HepG2 (cell line): Measurements from ENCODE around the gene PROX1. TPM values are rescaled to one million over a fixed set of nuclear protein-coding genes. Genes with fewer than 3 reads are reported as not detected.

ENCODE experiments used
- ARHGAP35 ChIP-seq: sonication (generic); formaldehyde crosslinking; IDR thresholded peaks from 2 replicates; pipeline ENCODE4 v1.9.0; 2022; ENCODE audit warnings: mild to moderate bottlenecking, inconsistent platforms, moderate library complexity, missing genetic modification reagents, borderline replicate concordance
- BCL6 ChIP-seq: IDR thresholded peaks from 2 replicates; pipeline ENCODE4 v1.6.1; 2016; ENCODE audit warnings: missing genetic modification reagents, missing compliant biosample characterization
- CHD4 ChIP-seq: fragments of 200-600 bp; sonication (generic); IDR thresholded peaks from 2 replicates; pipeline ENCODE4 v1.7.0; 2017; ENCODE audit warnings: mild to moderate bottlenecking, low read length, borderline replicate concordance
- ELF4 ChIP-seq: sonication (generic); formaldehyde crosslinking; IDR thresholded peaks from 2 replicates; pipeline ENCODE4 v1.5.0; 2020; ENCODE audit warnings: missing genetic modification reagents, mild to moderate bottlenecking, moderate library complexity, borderline replicate concordance
- FOSL2 ChIP-seq: sonication (generic); formaldehyde crosslinking; IDR thresholded peaks from 2 replicates; pipeline ENCODE4 v1.4.0; 2020; ENCODE audit warnings: missing genetic modification reagents
- FOXA1 ChIP-seq, 2 experiments: fragments of 450-650 bp in 1 of 2; sonication (generic) in 1 of 2; formaldehyde crosslinking in 1 of 2; IDR thresholded peaks; 2 replicates each; pipeline versions ENCODE4 v1.4.0 to v1.6.1; 2016 to 2020; ENCODE audit warnings: missing genetic modification reagents in 1 of 2
- HNF4G ChIP-seq, 2 experiments: sonication (generic) in 1 of 2; formaldehyde crosslinking in 1 of 2; IDR thresholded peaks; 2 replicates each; pipeline versions ENCODE4 v1.4.0 to v1.6.1; 2011 to 2020; ENCODE audit warnings: borderline replicate concordance in 2 of 2, low read depth in 2 of 2, mild to moderate bottlenecking in 2 of 2, low read length in 1 of 2, missing genetic modification reagents in 1 of 2, moderate library complexity in 1 of 2
- KLF13 ChIP-seq: sonication (generic); formaldehyde crosslinking; IDR thresholded peaks from 2 replicates; pipeline ENCODE4 v1.4.0; 2020; ENCODE audit warnings: mild to moderate bottlenecking, missing genetic modification reagents
- MIXL1 ChIP-seq: IDR thresholded peaks from 2 replicates; pipeline ENCODE4 v1.6.1; 2016
- MZF1 ChIP-seq: sonication (generic); formaldehyde crosslinking; IDR thresholded peaks from 2 replicates; pipeline ENCODE4 v1.8.1; 2023; ENCODE audit warnings: mild to moderate bottlenecking, missing genetic modification reagents, borderline replicate concordance
- NONO ChIP-seq, 2 experiments: fragments of 450-650 bp in 1 of 2; sonication (generic) in 1 of 2; formaldehyde crosslinking in 1 of 2; IDR thresholded peaks in 1 of 2; conservative IDR thresholded peaks in 1 of 2; 2 replicates each; pipeline versions ENCODE4 v1.6.1 to v1.8.0; 2017 to 2022; ENCODE audit warnings: mild to moderate bottlenecking in 1 of 2, missing genetic modification reagents in 1 of 2, moderate library complexity in 1 of 2
- PHF8 ChIP-seq: sonication (generic); formaldehyde crosslinking; IDR thresholded peaks from 2 replicates; pipeline ENCODE4 v1.5.0; 2020; ENCODE audit warnings: missing genetic modification reagents
- SALL2 ChIP-seq: sonication (generic); formaldehyde crosslinking; IDR thresholded peaks from 2 replicates; pipeline ENCODE4 v1.8.1; 2023; ENCODE audit warnings: mild to moderate bottlenecking, missing genetic modification reagents, inconsistent platforms
- ZBTB7A ChIP-seq: sonication (generic); formaldehyde crosslinking; IDR thresholded peaks from 2 replicates; pipeline ENCODE4 v1.8.0; 2022; ENCODE audit warnings: mild to moderate bottlenecking, missing genetic modification reagents
- ZIK1 ChIP-seq: sonication (generic); formaldehyde crosslinking; IDR thresholded peaks from 2 replicates; pipeline ENCODE4 v1.5.0; 2020; ENCODE audit warnings: mild to moderate bottlenecking, low read depth, missing genetic modification reagents, borderline replicate concordance
- ZNF33B ChIP-seq: sonication (generic); formaldehyde crosslinking; IDR thresholded peaks from 2 replicates; pipeline ENCODE4 v1.5.1; 2020; ENCODE audit warnings: mild to moderate bottlenecking, missing genetic modification reagents
- ZNF589 ChIP-seq: sonication (generic); formaldehyde crosslinking; conservative IDR thresholded peaks from 2 replicates; pipeline ENCODE4 v1.8.0; 2022; ENCODE audit warnings: mild to moderate bottlenecking, moderate library complexity, missing genetic modification reagents
- ZNF644 ChIP-seq: IDR thresholded peaks from 2 replicates; pipeline ENCODE4 v1.6.1; 2016; ENCODE audit warnings: low read depth
- ZNF724P ChIP-seq: sonication (generic); formaldehyde crosslinking; IDR thresholded peaks from 2 replicates; pipeline ENCODE4 v1.8.0; 2022; ENCODE audit warnings: missing genetic modification reagents, borderline replicate concordance
- ZNF792 ChIP-seq: IDR thresholded peaks from 2 replicates; pipeline ENCODE4 v1.6.1; 2016
- polyA plus RNA-seq, 8 experiments: library from polyadenylated mRNA; depleted of rRNA in 3 of 8; stranded (reverse) in 7 of 8; unstranded in 1 of 8; fragments of >200 nt; fragmentation: Illumina TruSeq in 4 of 8; extraction: Trizol in 4 of 8; gene quantifications; 2 replicates each; pipeline versions ENCODE4 v1.2.1 to v1.2.3, GENCODE V29; 2011 to 2016; ENCODE audit warnings: low read depth in 4 of 8, missing spikeins in 1 of 8, mixed read lengths in 1 of 8; ENCODE audit not compliant: insufficient read depth in 1 of 8
- total RNA-seq, 5 experiments: library from RNA; depleted of rRNA; stranded (reverse); fragments of >200 nt; fragmentation: Illumina TruSeq; extraction: Trizol; gene quantifications; 2 replicates each; pipeline ENCODE4 v1.2.3, GENCODE V29; 2016; ENCODE audit warnings: low read depth in 1 of 5
- TF ChIP-seq, protein P1 (sequence below): sonication (generic); formaldehyde crosslinking; IDR thresholded peaks from 2 replicates; pipeline ENCODE4 v1.5.0; 2020; ENCODE audit warnings: missing genetic modification reagents
- TF ChIP-seq, protein P2 (sequence below): sonication (generic); formaldehyde crosslinking; IDR thresholded peaks from 2 replicates; pipeline ENCODE4 v1.4.0; 2020; ENCODE audit warnings: missing genetic modification reagents
- TF ChIP-seq, protein P3 (sequence below): sonication (generic); formaldehyde crosslinking; IDR thresholded peaks from 2 replicates; pipeline ENCODE4 v1.5.0; 2020; ENCODE audit warnings: mild to moderate bottlenecking, missing genetic modification reagents

The PROX1 gene
- total and polyA plus RNA-seq, 2 of the 13 experiments (the other 11 are each of a cell fraction or from before 2014, with no cell fraction given): 12.3 to 30.2 TPM

DNA sequence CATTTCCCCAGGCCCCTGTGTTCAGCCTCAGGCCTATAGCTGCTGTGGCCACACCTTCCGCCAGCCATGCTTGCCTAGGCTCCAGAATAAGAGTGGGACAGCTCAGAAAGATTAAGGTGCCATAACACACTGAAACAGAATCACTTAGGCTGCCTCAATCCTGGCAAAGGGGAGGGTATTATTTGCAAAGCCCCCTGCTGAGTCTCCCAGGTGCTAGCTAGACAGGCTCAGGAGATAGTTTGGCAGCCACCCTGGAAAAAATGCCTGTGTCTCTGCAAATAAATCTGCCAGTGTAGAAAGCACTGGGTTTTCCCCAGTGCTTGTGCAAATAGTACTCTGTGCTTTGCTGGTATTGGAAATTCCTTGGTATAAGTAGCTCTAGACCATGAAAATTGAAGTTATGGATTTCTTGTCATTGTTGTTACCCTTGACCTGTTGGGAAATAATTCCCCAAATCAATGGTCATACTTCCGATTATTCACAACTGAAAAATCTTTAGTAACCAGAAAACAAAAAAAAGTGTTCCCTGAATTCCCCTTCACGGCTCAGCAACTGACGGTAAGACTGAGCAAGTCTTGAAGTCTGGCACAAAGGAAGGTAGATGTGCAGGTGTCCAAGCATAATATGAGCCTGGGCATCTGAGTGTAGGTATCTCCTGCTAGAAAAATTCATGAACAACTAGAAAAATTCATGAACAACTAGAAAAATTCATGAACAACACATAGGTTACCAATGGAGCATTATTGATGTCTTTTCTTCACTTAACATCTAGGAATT is 56.9 kb downstream of the PROX1 start (continued):
- TF ChIP-seq, protein P1, sequence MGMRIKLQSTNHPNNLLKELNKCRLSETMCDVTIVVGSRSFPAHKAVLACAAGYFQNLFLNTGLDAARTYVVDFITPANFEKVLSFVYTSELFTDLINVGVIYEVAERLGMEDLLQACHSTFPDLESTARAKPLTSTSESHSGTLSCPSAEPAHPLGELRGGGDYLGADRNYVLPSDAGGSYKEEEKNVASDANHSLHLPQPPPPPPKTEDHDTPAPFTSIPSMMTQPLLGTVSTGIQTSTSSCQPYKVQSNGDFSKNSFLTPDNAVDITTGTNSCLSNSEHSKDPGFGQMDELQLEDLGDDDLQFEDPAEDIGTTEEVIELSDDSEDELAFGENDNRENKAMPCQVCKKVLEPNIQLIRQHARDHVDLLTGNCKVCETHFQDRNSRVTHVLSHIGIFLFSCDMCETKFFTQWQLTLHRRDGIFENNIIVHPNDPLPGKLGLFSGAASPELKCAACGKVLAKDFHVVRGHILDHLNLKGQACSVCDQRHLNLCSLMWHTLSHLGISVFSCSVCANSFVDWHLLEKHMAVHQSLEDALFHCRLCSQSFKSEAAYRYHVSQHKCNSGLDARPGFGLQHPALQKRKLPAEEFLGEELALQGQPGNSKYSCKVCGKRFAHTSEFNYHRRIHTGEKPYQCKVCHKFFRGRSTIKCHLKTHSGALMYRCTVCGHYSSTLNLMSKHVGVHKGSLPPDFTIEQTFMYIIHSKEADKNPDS: peak; percentile 72; the same call in 1 of the 2 replicates
- TF ChIP-seq FOXA1 (IDR thresholded peaks at IDR 0.05): no peak
- peak; percentile 44; the same call in 1 of the 2 replicates for TF ChIP-seq FOXA1 (CRISPR knock-in tag; IDR thresholded peaks at IDR 0.05)
- no peak for TF ChIP-seq MZF1
- peak; percentile 45; the same call in 1 of the 2 replicates for TF ChIP-seq HNF4G (IDR thresholded peaks at IDR 0.05; ENCODE audit: borderline replicate concordance, low read depth, low read length)
- TF ChIP-seq HNF4G (CRISPR knock-in tag; IDR thresholded peaks at IDR 0.05; ENCODE audit: borderline replicate concordance, low read depth): no peak
- TF ChIP-seq CHD4: no peak
- no peak for TF ChIP-seq ELF4 (CRISPR knock-in tag)
- no peak for TF ChIP-seq ARHGAP35 (CRISPR knock-in tag)
- no peak for TF ChIP-seq ZNF792 (CRISPR knock-in tag)
- peak; percentile 75 for TF ChIP-seq MIXL1 (CRISPR knock-in tag)
- no peak for TF ChIP-seq ZIK1 (CRISPR knock-in tag)
- no peak for TF ChIP-seq ZNF724P
- TF ChIP-seq ZNF589 (CRISPR knock-in tag): no peak
- peak; percentile 55; the same call in 1 of the 2 replicates for TF ChIP-seq ZBTB7A (CRISPR knock-in tag)
- TF ChIP-seq FOSL2 (CRISPR knock-in tag): peak; percentile 61
- TF ChIP-seq, protein P2, sequence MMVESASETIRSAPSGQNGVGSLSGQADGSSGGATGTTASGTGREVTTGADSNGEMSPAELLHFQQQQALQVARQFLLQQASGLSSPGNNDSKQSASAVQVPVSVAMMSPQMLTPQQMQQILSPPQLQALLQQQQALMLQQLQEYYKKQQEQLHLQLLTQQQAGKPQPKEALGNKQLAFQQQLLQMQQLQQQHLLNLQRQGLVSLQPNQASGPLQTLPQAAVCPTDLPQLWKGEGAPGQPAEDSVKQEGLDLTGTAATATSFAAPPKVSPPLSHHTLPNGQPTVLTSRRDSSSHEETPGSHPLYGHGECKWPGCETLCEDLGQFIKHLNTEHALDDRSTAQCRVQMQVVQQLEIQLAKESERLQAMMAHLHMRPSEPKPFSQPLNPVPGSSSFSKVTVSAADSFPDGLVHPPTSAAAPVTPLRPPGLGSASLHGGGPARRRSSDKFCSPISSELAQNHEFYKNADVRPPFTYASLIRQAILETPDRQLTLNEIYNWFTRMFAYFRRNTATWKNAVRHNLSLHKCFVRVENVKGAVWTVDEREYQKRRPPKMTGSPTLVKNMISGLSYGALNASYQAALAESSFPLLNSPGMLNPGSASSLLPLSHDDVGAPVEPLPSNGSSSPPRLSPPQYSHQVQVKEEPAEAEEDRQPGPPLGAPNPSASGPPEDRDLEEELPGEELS (CRISPR knock-in tag): peak; percentile 23; the same call in 1 of the 2 replicates
- no peak for TF ChIP-seq NONO (IDR thresholded peaks at IDR 0.05)
- TF ChIP-seq NONO (CRISPR knock-in tag; conservative IDR thresholded peaks at IDR 0.05): peak; percentile 36; the same call in 1 of the 2 replicates
- peak; percentile 96 for TF ChIP-seq BCL6
- TF ChIP-seq PHF8 (CRISPR knock-in tag): 0 out of 2 replicates have a peak, but pooled peaks have one; percentile 21
- TF ChIP-seq ZNF644 (CRISPR knock-in tag): 0 out of 2 replicates have a peak, but pooled peaks have one; percentile 57
- no peak for TF ChIP-seq SALL2 (CRISPR knock-in tag)
- TF ChIP-seq KLF13 (CRISPR knock-in tag): no peak
- TF ChIP-seq ZNF33B (CRISPR knock-in tag): no peak
- TF ChIP-seq, protein P3, sequence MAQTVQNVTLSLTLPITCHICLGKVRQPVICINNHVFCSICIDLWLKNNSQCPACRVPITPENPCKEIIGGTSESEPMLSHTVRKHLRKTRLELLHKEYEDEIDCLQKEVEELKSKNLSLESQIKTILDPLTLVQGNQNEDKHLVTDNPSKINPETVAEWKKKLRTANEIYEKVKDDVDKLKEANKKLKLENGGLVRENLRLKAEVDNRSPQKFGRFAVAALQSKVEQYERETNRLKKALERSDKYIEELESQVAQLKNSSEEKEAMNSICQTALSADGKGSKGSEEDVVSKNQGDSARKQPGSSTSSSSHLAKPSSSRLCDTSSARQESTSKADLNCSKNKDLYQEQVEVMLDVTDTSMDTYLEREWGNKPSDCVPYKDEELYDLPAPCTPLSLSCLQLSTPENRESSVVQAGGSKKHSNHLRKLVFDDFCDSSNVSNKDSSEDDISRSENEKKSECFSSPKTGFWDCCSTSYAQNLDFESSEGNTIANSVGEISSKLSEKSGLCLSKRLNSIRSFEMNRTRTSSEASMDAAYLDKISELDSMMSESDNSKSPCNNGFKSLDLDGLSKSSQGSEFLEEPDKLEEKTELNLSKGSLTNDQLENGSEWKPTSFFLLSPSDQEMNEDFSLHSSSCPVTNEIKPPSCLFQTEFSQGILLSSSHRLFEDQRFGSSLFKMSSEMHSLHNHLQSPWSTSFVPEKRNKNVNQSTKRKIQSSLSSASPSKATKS (CRISPR knock-in tag): no peak
